CD4-positive, alpha-beta T cell treated with Interleukin-6 at 100 ng/mL for 8 hours (primary cell): Measurements from ENCODE around the gene HYOU1.
"Not testable (repeated sequence)": the region's sequence is repeated elsewhere in the genome, so short reads cannot be mapped to it uniquely, and the experiment has no call there.

Experiments used
- DNase-seq: peaks from one replicate; pipeline ENCODE4 v3.0.0-alpha.2; 2020; ENCODE audit warnings: mixed read lengths, low spot score

The HYOU1 gene

GRCh38 chr11:119018074-119018938 lies 38.7 kb downstream of the HYOU1 start, which contains the start of the genes RPS25 and TRAPPC4:
RPS25 (minus strand) TSS chr11:119018343; CDS start chr11:119018284, 59 bp downstream.
TRAPPC4 (plus strand) TSS chr11:119018766; CDS start chr11:119018796, 30 bp downstream.
- DNase-seq = peak; percentile 95

GRCh38 chr11:119017377-119017776 lies 39.6 kb downstream of the HYOU1 start:
- DNase-seq = not testable (repeated sequence)

DNA sequence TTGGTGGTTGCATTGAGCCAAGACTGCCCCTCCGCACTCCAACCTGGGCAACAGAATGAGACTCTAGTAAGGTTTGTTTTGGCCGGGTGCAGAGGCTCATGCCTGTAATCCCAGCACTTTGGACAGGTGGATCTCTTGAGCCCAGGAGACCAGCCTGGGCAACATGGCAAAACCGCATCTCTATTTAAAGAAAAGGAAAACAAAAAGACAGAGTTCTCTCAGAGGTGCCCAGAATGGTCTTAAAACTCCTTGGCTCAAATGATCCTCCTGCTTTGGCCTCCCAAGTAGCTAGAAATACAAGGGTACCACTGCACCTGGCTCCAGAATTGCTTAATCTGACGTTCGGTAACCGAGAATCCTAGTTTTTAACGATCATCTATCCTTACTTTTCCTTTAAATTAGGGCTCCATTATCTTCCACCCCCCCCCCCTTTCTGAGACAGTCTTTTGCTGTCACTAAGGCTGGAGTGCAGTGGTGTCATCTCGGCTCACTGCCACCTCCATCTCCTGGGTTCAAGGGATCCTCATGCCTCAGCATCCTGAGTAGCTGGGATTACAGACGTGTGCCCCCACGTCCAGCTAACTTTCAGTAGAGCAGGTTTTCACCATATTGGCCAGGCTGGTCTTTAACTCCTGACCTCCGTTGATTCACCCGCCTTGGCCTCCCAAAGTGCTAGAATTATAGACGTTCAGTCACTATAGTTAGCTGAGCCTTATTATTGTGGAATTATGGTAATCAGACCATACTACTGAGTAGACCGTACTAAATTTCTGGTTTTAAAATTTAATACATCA lies 40.6 kb downstream of the HYOU1 start:
- DNase-seq = no peak

GRCh38 chr11:119015054-119015611 lies 41.9 kb downstream of the HYOU1 start:
- no peak for DNase-seq

GRCh38 chr11:119014209-119014924 lies 42.6 kb downstream of the HYOU1 start:
- DNase-seq = no peak

- no peak for DNase-seq
These were observed 44.3 kb downstream of the HYOU1 start for GRCh38 chr11:119012629-119013170.

DNA sequence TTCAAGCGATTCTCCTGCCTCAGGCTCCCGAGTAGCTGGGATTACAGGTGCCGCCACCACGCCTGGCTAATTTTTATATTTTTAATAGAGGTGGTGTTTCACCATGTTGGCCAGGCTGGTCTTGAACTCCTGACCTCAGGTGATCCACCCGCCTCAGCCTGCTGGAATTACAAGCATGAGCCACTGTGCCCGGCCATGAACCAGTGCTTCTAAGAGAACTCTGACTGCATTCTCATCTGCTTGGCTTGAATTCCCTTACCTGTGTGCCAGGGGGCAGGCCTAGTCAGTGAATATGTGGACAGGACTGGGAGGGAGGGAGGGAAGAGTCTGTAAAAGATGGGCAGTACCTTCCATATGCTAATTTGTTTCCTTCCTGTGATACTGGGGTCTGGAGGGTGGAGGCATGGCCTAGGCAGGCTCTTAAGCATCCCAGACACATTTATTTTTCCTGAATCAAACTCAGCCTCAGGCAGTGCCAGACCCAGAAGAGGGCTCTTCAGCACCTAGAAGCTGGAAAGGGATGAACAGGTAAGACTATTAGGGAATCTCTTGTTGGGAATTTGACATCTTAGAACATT lies 45.4 kb downstream of the HYOU1 start:
- no peak for DNase-seq

DNA sequence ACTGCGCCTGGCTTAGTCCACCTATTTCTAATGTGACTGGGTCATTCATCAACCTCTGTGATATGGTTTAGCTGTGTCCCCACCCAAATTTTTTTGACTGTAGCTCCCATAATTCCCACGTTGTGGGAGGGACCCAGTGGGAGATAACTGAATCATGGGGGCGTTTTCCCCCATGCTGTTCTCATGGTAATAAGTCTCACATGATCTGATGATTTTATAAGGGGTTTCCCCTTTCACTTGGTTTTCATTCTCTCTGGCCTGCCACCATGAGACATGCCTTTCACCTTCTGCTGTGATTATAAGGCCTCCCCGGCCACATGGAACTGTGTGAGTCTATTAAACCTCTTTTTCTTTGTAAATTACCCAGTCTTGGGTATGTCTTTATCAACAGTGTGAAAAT lies 50.3 kb downstream of the HYOU1 start:
- DNase-seq = no peak

- DNase-seq = no peak
These were observed 56.1 kb downstream of the HYOU1 start for GRCh38 chr11:119000906-119001305.

DNA sequence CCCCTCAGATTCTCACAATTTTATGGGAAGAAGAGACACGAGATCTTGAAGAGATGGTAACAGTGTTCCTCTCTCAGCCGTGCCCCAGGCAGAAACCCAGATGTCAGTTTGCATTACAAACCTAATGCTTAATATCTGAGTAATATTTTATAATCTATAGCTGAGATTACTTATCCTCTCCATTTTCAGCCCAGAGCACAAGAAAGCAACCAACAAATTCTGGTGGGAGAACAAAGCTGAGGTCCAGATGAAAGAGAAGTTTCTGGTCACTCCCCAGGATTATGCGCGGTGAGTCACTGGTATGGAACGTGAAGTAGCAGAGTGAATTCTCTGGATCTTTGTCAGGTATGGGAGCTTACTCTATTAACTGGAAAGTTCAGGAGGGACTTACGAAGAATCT lies 58.2 kb downstream of the HYOU1 start:
- no peak for DNase-seq

- no peak for DNase-seq
These were observed 58.7 kb downstream of the HYOU1 start for GRCh38 chr11:118998388-118998717.

DNA sequence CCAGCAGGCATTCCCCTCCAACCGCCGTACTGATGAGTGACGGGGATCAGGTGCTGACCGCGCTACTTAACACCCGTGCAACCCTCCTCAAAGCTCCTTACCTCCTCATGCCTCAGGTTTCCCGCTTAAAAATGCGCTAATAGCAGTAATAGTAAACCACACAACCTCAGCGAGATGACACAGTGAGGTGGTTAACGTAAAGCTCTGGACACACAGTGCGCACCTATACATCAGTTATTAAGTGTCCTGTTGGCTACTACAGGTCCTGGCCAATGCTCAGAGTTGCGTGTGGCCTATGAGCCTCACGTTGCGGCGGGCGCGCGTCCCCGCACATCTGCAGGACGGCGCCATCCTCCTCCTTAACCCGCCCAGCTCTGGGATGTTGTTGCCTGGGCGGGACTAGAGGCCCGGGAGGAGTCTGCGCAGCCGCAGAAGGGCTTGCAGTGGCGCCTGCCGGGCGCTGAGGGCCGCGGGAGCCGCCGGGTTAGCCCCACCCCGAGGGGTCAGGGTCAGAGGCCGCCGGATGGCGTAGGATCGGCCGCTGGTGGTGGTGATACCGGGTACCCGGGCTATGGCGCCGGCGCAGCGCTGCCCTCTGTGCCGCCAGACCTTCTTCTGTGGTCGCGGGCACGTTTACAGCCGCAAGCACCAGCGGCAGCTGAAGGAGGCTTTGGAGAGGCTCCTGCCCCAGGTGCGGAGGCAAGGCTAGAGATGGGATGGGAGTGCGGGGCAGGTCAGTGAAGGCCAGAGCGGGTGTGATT lies 59.2 kb downstream of the HYOU1 start, which contains the start of gene CENATAC:
Gene CENATAC (plus strand): TSS at position 512 of the 761 bp plus-strand sequence. CDS start 60 bp downstream, at position 572.
- DNase-seq = peak; percentile 97

GRCh38 chr11:118996926-118997626 lies 59.9 kb downstream of the HYOU1 start:
- peak; percentile 10 for DNase-seq
